ENCODE data around the gene KCMF1.

The KCMF1 gene

GRCh38 chr2:85032621-85033020, 61.7 kb downstream of the KCMF1 start:
- DNase-seq, result no peak

- DNase-seq, result no peak
These were observed 62.4 kb downstream of the KCMF1 start for GRCh38 chr2:85033388-85033787.

- DNase-seq, result no peak
These were observed 63.2 kb downstream of the KCMF1 start for GRCh38 chr2:85034158-85034557.

GRCh38 chr2:85037622-85038021, 66.7 kb downstream of the KCMF1 start:
- DNase-seq, result no peak

- DNase-seq, result no peak
These were observed 71.4 kb downstream of the KCMF1 start for GRCh38 chr2:85042330-85042729.

- DNase-seq, result no peak
These were observed 77.6 kb downstream of the KCMF1 start for GRCh38 chr2:85048534-85048933.

- DNase-seq, result no peak
These were observed 78.3 kb downstream of the KCMF1 start for GRCh38 chr2:85049236-85049635.

- DNase-seq, result no peak
These were observed 82.8 kb downstream of the KCMF1 start for GRCh38 chr2:85053802-85054201.

GRCh38 chr2:85057226-85057962, 86.4 kb downstream of the KCMF1 start:
- no peak for DNase-seq

- DNase-seq, result peak; percentile 1
These were observed 90.9 kb downstream of the KCMF1 start for GRCh38 chr2:85061896-85062295.

- no peak for DNase-seq
These were observed 91.6 kb downstream of the KCMF1 start for GRCh38 chr2:85062565-85062964.

- DNase-seq, result no peak
These were observed 93.1 kb downstream of the KCMF1 start for GRCh38 chr2:85063981-85064599.

GRCh38 chr2:85064927-85065577, 94.1 kb downstream of the KCMF1 start:
- no peak for DNase-seq

GRCh38 chr2:85066006-85066740, 95.2 kb downstream of the KCMF1 start:
- DNase-seq, result no peak

- DNase-seq, result peak; percentile 52
These were observed 96.0 kb downstream of the KCMF1 start for GRCh38 chr2:85066874-85067351.

- DNase-seq, result no peak
These were observed 100.1 kb downstream of the KCMF1 start for GRCh38 chr2:85071096-85071495.

GRCh38 chr2:85073033-85073432, 102.1 kb downstream of the KCMF1 start:
- DNase-seq, result no peak

- DNase-seq, result no peak
These were observed 105.8 kb downstream of the KCMF1 start for GRCh38 chr2:85076618-85077274.

GRCh38 chr2:85077859-85078419, 107.0 kb downstream of the KCMF1 start:
- no peak for DNase-seq

- DNase-seq, result no peak
These were observed 107.6 kb downstream of the KCMF1 start for GRCh38 chr2:85078536-85078935.

GRCh38 chr2:85083092-85083491, 112.1 kb downstream of the KCMF1 start:
- DNase-seq, result no peak

- DNase-seq, result no peak
These were observed 114.6 kb downstream of the KCMF1 start for GRCh38 chr2:85085563-85085962.

Measured in NCI-H774 (cell line).